Hematopoietic multipotent progenitor cell treated with erythropoietin and hydrocortisone succinate and interleukin-3 and kit ligand, for 17 days (in vitro differentiated cells): Measurements from ENCODE around the gene RGS12.

Experiments used
- DNase-seq: peaks from one replicate; pipeline ENCODE4 v3.0.0-alpha.2; 2015; ENCODE audit warnings: low spot score

RGS12 gene

DNA sequence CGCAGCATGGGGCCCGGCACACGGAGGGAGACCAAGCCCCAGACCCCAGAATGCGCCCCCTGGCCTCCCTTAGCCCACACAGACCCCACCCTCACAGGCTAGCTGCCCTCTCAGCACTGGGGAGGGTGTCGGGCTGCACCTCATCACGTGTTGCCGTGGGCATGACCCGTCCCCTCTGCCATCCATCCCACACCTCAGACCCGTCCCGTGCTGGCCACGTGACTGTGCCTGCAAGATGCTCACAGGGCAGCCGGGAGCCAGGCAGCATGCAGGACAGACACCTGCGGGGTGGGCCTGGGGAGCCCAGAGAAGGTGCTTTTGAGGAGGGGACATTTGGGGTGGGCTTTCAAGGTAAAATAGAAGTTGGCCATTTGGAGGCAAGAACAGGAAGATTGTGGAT lies 39.0 kb upstream of the RGS12 start:
- DNase-seq: no peak

DNA sequence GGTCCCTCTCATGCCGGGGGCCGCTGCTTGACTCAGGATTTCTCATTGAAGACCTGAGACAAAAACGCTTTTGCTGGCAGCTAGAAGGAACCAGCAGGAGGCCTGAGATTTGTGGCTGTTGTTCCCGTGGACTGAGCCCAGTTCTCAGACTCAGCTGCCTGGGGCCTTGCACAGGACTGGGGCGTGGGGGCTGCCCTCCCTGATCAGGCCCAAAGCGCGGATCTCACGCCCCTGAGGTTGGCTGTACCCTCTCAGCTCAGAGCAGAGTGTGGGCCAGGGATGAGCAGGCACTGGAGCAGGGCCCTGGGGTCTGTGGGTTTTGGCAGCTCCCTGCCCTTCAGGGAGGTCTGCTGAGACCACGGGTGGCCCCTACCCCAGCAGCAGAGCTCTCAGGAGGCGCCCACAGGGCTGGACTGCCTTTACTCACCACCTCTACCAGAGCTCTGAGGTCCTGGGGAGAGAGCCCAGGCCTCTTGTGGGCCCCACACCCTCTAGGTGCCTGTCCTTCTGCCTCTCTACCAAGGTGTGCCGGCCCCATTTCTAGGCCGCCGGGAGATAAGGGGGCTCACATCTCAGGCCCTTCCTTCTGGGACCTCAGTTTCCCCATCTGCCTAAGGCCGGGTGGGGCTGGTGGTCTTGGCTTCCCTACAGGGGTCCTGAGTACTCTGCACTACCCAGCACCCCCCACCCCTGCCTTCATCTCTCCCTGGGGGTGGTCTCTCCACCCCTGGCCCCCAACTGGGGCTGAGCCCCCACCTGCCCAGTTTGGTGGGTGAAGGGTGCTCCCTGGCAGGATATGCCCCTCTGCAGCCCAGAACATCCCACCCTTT lies 38.3 kb upstream of the RGS12 start:
- DNase-seq: no peak

DNA sequence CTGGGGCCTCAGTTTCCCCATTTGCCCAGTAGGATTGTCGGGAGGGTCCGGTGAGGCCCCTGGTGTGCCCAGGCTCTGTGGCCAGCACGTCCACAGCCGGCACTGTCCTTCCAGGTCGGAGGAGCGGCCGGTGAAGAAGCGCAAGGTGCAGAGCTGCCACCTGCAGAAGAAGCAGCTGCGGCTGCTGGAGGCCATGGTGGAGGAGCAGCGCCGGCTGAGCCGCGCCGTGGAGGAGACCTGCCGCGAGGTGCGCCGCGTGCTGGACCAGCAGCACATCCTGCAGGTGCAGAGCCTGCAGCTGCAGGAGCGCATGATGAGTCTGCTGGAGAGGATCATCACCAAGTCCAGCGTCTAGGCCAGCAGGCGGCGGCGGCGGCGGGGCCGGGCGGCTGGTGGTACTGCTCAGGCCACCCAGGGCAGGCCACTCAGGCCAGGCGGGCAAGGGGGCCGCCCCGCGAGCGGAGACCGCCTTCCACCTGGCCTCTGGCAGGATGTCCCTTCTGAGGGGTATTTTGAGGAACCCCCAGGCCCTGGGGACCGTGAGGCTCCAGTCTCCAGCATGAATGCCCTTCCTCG lies 37.1 kb upstream of the RGS12 start:
- DNase-seq: no peak

DNA sequence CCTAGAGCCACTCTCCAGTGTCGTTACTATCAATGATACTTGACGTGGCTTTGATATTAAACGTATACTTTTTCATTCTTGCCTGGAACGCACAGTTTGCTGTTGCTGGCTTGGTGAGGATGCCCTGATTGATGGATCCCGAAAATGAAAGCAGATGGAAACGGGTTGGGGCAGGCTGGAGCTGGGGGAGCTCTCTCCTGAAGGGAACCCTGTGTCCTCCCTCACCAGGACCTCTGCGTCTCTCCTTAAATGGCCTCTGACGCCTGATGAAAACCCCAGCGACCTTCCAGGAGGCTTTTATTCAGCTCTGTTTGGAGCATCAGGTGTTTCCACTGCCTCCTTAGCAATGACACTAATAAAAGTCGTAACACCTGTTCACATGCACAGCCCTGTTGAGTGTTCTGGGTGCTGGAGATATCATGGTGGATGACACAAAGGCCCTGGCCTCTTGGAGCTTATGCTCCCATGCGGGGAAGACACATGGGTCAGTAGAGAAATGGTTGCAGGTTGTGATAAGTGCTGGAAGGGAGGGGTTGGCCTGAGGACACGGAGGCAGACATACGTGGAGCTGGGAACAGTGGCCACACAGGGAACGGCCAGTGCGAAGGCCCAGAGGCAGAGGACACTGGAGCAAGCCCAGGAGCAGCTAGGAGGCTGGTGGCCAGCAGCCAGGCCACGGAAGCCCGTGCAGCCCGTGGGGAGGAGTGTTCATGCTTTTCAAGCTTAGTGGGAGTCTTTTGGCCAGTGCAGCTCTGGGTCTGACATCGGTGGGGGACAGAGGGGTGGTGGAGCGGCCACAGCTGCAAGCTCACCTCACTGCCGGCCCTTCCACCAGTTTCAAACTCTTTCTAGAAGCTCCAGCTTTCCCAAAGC lies 36.4 kb upstream of the RGS12 start:
- no peak for DNase-seq

DNA sequence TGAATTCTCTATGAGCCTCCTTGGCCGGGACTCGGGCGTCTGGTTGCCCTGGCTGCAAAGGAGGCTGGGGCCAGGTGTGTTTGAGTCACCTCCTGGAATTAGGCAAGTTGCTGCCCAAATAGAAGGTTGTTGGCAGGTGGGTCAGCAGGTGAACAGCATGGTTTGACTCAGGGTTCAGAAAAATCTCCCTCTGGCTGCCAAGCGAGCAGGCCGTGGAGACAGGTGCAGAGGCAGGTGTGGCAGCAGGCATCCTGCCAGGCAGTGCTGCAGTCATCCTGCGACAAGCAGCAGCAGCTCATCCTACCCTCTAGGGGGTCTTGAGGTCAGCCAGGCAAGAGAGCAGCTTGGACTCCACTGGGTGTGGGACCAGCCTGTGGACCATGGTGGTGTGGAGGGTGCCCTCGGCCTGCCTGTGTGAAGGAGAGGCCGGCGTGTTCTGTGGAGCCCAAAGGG lies 35.7 kb upstream of the RGS12 start:
- DNase-seq: no peak

DNA sequence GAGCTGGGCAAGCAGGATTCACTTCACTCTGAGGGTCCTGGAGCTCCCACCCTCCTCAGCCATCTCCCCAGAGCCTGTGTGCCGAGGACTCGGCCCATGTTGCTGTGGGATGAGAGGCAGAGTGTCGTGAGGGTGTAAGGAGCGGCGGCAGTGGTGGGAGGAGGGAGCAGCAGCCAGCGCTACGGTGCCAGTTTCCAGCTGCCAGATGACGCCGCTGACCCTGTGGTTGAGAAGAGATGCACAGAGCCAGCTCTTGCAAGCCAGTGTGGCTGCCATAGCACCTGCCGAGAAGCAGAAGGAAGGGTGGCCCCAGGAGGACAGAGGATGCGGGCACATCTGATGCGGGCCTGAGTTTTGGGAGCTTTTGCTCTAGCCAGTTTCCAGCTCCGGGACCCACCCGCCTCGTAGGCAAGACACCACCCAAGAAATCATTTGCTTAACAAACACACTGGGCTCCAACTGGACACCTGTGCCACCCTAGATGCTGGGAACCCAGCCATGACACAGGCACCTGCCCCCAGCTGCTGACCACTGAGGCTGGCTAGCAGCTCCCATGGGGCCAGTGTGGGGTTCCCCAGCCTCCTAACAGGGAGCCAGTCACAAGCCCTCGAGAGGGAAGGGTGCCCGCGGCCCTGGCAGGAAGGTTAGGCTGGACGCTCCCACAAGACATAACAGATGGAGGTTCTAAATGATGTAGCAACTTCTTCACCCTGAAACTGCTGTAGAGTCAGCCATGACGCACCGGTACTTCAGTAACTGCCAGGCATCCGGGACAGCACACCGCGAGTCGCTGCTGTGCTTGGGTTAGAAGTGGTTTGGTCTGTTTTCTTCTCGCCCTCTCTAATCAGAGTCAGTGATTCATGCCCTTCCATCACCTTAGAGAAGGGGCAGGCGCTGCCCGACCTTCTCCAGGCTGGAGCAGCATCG lies 35.0 kb upstream of the RGS12 start:
- no peak for DNase-seq

DNA sequence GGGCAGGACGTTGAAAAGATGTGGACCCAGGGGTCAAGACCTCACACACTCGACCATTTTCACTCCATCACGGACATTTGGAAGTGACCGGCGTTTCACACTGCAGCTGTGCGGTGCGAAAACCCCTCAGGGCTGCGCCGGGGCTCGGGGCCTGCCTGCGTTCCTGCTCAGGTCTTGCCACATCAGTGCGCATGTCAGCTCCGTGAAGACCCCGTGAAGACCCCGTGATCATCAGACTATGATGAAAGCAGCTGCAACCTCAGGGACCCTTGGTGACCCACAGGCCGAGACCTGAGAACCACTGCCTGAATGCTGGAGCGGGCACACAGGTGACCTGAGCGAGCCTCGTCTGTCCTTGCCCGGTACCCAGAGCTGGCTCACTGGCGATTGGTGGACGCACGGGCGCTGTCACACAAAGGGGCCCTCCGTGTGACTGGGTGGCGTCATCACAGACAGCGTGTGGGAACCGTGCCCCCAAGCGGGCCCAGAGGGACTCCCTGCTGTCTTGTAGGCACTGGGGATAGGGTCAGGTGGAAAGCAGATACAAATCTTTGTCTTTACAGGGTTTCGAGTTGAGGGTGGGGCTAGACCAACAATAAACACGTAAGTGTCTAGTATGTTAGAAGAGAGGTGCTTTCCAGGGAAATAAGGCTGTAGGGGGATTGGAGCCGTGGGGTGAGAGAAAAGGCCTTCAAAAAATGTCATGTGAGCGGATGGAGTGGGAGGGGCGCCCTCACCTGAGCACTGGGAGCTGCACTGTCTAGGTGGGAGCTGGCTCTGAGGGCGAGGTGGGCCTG lies 31.2 kb upstream of the RGS12 start:
- no peak for DNase-seq

DNA sequence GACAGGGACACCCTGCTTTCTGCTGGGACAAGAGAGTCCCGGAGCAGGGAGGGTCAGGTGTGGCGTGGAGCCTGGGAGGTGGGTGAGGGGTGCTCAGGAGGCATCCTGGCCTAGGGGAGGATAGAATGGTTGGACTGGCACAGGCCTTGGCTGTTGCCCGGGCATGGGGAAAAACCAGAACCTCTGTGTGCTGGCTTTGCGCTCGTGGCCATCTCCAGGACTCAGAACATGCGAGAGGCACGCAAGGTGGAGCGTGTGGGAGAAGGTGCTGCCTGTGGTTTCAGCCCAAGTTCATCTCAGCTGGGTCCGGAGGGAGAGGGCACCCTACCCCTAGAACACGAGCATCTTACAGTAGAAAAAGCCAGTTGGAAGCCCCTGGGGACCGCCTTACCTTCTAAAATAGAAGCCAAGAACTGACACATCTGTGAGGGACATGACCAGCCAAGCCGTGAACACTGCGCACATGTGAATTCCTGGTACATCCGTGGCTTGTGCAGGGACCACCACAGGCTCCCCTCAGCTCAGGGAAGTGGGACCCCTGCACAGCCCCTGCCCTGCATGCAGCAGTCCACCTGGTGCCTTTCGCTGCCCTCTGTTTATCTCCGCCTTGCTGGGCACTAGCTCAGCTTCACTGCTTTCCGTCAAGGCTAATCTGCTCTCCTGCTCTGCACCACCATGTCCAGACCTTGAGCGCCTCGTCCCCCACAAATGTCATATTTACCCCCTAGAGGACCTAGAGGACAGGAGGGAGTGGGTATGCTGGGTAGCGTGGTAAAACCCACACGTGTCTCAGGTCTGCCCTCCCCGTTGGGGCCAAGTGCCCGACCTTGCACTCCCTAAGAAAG lies 30.4 kb upstream of the RGS12 start:
- no peak for DNase-seq

DNA sequence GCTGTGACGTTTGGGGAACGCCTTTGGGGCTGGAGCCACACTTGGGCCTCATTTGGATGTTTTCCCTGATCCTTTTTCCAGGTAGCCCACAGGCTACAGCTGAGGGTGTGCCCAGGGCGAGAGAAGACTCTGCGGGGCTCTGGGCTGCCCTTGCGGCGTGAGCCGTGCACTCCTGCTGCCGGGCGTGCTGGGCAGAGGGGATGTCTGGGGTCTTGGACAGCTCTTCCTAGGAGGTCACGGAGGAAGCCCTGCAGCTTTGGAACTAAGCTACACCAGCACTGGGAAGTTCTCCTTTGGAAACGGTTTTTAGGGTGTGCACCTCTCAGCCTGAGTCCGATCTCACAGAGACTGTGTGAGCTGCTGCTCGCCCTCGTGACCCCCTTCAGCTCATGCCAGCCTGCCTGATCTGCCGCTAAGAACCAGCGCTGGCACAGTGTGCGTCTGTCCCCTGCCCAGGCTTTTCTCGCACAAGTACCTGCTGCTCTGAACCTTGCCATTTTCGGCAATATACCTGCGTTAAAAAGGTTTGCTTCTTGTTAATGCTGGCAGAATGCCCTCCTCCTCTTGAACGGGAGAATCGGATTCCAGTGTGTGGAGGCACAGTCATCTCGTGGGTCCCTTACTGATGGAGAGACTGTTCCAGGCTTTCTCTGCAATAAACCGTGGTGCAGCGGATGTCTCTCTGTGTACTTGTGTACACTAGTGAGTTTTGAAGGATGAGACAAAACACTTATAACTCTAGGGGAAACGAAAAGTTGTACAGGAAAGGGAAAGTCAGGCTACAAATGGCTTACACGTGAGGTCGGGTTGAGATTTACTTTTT lies 29.6 kb upstream of the RGS12 start:
- no peak for DNase-seq

DNA sequence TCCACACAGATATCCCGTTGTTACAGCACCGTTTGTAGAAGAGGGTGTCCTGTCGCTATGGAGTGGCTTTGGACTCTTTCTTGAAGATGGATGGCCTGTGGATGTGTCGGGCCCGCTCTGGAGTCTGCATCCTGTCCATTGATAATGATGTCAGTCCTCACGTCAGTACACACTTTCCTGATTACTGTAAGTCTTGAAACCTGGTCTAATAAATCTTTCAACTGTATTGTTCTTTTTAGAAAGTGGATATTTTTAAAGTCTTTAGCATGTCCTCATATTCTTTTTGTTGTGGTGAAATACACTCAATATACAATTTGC lies 29.0 kb upstream of the RGS12 start:
- no peak for DNase-seq

DNA sequence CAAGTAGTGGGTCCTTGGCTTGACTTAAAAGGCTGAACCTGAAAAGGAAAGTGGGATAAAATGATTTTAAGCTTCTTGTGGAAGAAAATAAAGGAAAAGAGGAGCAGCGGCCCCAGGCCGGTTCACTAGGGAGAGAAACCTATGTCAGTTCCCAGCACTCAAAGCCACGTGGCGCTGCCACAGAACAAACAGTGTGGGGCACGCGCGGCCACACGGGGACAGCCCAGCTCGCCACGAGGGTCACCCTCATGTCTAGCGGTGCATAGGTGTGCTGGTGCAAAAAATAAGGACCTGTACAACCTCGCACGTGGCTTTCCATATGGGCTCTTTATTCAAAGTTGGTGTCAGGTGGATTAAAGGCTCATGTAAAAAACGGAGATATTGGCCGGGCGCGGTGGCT lies 26.7 kb upstream of the RGS12 start:
- no peak for DNase-seq

DNA sequence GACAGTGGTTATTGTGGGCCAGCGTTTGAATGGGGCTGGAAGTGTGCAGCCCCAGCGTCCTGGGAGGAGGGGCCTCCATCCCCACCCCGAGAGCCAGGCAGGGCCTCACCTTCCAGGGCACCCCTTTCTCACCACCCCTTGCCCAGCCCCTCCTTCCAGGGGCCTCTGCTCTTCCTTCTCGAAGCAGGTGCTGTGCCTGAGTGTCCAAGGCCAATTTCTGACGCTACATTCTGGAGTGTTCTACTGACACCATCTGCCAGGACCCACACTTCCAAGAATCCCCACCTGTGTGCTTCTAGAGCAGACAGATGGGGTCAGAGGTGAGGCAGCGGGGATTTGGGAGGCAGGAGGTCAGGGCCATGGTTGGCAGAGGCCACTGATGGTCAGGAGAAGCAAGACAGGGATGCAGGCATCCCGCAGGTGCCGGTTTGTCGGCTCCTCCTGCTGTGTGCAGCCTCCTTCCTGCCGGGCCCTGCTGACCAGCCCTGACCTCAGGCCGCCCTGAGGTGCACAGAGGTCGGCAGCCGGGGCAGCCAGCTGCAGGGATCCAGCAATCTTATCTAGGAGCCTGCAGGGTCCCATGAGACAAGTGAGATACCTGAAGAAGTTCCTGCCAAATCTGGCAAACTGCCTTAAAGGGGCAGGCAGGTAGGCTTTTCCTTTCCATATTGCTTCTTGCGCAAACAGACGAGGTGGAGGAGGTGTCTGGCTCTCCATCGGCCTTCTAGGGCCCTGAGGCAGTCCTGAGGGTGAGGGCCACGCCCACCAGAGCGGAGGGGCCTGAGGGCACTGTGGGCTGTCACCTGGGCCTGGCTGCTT lies 25.0 kb upstream of the RGS12 start:
- no peak for DNase-seq

DNA sequence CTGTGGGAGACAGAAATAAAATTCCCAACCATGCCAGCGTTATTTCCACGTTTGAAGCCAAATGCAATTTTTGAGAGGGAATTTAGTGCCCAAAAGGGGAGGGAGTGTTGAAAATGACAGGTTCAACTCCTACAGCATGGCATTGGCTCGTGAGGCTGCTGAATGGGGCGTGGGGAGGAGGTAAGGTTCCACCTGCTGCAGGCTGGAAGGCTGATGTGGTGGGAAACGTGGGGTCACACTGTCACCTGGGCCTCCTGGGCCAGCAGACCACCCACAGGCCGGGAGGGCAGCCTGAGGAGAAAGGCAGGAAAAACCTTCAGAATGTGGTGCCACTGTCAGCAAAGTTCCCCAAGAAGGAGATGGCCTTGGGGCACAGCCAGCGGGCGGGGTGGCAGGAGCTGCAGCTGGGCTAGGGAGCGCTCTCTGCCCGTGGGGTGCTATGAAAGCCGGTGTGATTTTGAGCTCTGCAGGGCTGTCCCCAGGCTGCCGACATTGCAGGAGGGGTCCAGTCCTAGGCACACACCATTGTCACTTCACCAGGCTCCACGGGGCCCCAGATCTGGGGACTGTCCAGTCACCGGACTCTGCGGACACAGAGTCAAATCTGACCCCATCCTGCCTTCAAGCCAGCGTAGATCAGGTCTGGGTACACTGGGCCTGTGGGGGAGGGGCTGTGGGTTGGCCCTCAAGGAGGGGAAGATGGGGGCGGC lies 24.3 kb upstream of the RGS12 start:
- DNase-seq: no peak

DNA sequence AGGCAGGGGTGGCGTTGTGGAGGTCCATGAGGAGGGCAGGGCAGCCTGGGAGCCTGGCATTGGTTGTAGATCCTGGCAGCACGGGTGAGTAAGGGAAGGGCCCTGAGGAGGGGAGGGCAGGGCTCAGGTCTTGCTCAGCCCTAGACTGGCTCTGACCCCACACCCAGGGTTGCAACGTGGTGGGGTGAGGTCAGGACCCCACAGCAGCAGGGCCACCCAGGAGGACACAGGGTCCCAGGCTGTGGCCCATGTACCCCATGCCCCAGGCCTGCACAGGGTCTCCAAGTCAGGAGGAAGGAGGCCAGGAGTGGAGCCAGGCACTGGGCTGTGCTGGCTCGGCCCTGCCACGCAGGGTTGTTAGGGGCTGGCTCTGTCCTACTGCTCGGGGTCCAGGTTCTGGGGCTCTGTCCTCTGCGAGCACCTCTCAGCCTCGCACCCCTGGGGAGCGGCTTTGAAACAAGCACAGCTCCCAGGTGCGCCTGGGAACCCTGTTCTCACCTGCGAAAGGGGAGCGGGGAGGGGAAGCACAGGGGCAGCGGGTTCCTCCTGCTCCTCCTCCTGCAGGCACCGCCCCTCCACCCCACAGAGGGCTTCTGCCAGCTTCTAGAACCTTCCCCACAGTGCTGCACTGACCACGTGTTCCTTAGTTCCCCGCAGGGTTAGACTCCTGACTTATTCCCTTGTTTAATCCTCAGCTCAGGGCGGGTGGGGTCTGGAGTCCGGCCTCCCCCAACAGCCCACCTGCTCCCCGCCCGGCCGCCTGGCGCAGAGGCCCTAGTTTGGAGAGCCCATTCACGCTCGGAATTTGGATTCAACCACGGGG lies 23.5 kb upstream of the RGS12 start:
- DNase-seq: no peak

DNA sequence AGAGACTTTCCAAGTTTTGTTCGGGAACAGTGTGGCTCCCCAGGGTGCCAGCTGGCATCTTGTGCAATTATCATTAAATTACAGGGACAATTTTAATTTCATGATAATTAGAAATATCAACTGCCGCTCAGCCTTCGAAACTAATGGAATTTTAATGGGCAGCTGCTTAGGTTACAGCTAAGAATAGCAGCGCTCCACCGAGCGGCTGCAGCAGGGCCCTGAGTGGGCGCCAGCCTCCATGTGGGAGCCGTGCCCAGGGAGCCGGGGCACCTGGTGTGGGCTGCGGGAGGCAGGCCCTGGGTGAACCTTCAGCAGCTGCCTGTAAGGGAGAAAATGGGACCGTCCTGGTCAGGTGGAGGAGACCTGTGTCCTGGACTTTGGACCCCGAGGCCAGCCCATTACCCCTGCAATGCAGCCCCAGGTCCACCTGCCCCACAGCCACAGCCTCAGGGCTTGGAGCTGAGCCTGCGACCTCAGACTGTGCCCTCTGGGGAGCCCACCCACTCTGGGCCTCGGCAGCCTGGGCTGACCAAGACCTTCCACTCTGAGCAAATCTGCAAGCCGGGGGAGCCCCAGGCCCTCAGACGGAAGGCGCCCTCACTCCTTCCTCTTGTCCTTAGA lies 22.7 kb upstream of the RGS12 start:
- DNase-seq: no peak

DNA sequence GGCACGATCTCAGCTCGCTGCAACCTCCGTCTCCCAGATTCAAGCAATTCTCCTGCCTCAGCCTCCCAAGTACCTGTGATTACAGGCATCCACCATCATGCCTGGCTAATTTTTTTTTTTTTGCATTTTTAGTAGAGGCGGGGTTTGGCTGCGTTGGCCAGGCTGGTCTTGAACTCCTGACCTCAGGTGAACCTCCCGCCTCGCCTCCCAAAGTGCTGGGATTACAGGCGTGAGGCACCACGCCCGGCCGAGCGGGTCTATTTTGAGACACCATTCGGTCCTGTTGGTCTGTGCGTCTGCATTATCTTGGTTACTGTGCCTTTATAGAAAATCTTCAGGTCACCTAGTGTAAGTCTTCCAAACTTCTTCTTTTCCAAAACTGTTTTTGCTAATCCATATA lies 21.7 kb upstream of the RGS12 start:
- DNase-seq: no peak
